ENCODE measurements around the gene RPN2. TPM values are rescaled to one million over a fixed set of nuclear protein-coding genes. Genes with fewer than 3 reads are reported as not detected.

RPN2 gene
- total and polyA plus RNA-seq, 2 donors from 2014 or later: 175 to 207 TPM

DNA sequence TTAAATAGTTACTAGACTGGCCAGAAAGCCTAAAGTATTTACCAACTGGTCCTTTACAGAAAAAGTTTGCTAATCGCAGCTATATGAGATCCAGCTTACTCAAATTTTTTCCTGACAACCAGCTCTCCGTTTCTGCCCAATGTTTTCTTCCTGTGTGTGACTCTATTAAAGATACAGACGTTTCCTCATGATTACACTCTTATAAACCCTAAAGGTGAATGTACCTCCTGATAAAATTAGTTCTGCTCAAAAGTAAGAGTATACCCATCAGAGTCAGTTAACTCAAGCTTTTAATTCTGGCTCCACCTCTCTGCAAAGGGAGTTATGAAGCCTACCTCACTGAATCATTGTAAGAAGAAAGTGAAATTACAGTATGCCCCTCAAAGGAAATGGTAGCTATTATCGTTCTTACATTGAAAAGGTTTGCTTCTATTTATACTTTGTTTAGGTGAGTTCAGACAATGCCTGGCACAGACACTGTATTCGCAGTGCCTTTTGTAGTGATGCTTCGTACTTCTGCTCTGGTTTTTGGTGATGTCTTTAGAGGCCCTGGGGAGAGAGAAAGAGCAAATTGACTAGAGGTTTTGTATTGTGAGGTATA lies 10.4 kb downstream of the RPN2 start:
- Histone ChIP-seq H3K9ac (ENCODE audit: low read length in 3 of 3) (no peak overlapping the region), H3K9me3 (ENCODE audit: control insufficient read depth in 2 of 3, insufficient read depth in 1 of 3, low read length in 3 of 3) (no peaks in the 10 kb centered on the region), H3K27ac (ENCODE audit: low read depth in 2 of 2, low read length in 2 of 2) (no peak overlapping the region), H3K27me3 (ENCODE audit: control insufficient read depth, insufficient read depth, low read length) (no peaks in the 10 kb centered on the region), H3K36me3 (ENCODE audit: control insufficient read depth in 2 of 3, insufficient read depth in 3 of 3, low read length in 3 of 3) (peaks cover 7 to 17% (median 8%) of the 10 kb centered on the region in 3 donors), H3K4me3 (ENCODE audit: low read length in 3 of 3) (no peak overlapping the region), H3K4me1 (ENCODE audit: control insufficient read depth in 2 of 3, insufficient read depth in 2 of 3, low read depth in 1 of 3, low read length in 3 of 3) (peaks cover 0 to 11% (median 10%) of the 10 kb centered on the region in 3 donors)
- FAIRE-seq (no peak), DNase-seq (no peak)
- intact Hi-C loops (cut with DNase I): no loop called here
- TF ChIP-seq, protein P1, sequence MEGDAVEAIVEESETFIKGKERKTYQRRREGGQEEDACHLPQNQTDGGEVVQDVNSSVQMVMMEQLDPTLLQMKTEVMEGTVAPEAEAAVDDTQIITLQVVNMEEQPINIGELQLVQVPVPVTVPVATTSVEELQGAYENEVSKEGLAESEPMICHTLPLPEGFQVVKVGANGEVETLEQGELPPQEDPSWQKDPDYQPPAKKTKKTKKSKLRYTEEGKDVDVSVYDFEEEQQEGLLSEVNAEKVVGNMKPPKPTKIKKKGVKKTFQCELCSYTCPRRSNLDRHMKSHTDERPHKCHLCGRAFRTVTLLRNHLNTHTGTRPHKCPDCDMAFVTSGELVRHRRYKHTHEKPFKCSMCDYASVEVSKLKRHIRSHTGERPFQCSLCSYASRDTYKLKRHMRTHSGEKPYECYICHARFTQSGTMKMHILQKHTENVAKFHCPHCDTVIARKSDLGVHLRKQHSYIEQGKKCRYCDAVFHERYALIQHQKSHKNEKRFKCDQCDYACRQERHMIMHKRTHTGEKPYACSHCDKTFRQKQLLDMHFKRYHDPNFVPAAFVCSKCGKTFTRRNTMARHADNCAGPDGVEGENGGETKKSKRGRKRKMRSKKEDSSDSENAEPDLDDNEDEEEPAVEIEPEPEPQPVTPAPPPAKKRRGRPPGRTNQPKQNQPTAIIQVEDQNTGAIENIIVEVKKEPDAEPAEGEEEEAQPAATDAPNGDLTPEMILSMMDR (IDR thresholded peaks at IDR 0.05; ENCODE audit: borderline replicate concordance, extremely low read depth, insufficient read depth): no peak

DNA sequence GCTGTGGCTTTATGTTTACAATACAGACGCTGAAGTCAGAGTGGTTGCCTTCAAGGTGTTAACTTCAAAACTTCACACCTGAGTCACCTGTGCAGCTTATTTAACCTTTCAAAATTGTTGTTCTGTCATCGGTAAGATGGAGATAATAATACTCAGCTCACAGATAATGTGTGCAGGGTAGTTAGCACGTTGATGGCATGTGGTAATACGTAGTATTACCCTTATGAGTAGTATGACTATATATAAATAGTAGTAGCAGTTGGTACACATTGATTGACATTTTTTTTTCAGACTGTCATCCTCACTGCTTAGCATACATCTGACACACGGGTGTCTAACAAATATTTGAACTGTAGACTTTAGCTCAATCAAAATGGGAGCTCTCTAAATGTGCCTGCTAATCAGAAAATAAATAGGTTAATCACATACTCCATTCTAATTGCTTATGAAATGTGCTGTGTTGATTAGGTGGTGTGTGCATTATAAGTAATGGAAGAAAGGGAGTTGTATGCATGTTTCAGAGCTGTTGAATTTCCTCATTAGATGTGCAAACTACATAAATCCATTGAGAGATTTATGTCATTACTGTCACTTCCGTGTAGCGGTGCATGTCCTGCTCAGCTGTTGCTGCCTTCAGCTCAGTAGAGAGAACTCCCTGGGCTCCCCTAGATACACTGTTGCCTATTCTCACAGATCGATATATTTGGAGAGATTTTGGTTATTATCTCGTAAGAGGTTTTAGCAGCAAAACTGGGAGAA lies 11.4 kb downstream of the RPN2 start:
- H3K4me1 ChIP-seq (ENCODE audit: control insufficient read depth in 2 of 3, insufficient read depth in 2 of 3, low read depth in 1 of 3, low read length in 3 of 3): peaks cover 0 to 11% (median 10%) of the 10 kb centered on the region in 3 donors
- H3K9me3 ChIP-seq (ENCODE audit: control insufficient read depth in 2 of 3, insufficient read depth in 1 of 3, low read length in 3 of 3): no peaks in the 10 kb centered on the region
- H3K9ac ChIP-seq (ENCODE audit: low read length in 3 of 3): no peak overlapping the region
- FAIRE-seq (no peak), DNase-seq (no peak)
- no peak overlapping the region for H3K27ac ChIP-seq (ENCODE audit: low read depth in 2 of 2, low read length in 2 of 2)
- no peak overlapping the region for H3K4me3 ChIP-seq (ENCODE audit: low read length in 3 of 3)
- peaks cover 7 to 12% (median 8%) of the 10 kb centered on the region in 3 donors for H3K36me3 ChIP-seq (ENCODE audit: control insufficient read depth in 2 of 3, insufficient read depth in 3 of 3, low read length in 3 of 3)
- no peaks in the 10 kb centered on the region for H3K27me3 ChIP-seq (ENCODE audit: control insufficient read depth, insufficient read depth, low read length)
- intact Hi-C loops (cut with DNase I): no loop called here
- TF ChIP-seq, protein P1 (IDR thresholded peaks at IDR 0.05; ENCODE audit: borderline replicate concordance, extremely low read depth, insufficient read depth): no peak

DNA sequence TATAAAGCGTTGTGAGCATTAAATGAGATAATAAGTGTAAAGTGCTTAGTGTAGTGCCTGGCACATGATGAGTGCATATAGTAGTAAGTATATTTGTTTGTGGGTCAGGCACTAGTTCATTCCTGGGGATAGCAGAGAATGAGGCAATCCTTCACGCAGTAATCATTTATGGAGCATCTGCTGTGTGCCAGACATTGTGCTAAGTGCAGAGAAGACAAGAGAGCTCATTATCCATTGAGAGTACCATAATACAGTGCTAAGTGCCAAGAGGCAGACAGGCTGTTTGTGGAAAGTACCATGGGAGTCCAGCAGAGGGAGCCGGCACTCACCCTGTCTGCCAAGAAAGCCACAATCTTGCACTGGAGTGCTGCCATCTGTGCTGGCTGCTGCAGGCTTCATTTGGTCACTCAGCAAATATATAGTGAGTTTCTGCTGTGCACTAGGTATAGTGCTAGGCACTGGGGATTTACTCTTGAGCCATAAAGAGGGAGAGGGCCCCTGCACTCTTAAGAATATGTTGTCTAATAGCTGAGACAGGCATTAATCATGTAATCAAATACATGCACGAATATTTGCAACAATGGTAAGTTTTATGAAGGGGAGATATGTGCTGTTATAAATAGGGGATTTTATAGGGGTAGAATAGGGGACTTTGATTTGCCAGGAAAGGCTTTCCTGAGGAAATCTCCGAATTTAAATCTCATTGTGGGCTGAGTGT lies 13.2 kb downstream of the RPN2 start:
- no peak overlapping the region for H3K27ac ChIP-seq (ENCODE audit: low read depth in 2 of 2, low read length in 2 of 2)
- intact Hi-C loops (cut with DNase I): no loop called here
- no peaks in the 10 kb centered on the region for H3K27me3 ChIP-seq (ENCODE audit: control insufficient read depth, insufficient read depth, low read length)
- no peaks in the 10 kb centered on the region for H3K9me3 ChIP-seq (ENCODE audit: control insufficient read depth in 2 of 3, insufficient read depth in 1 of 3, low read length in 3 of 3)
- H3K9ac ChIP-seq (ENCODE audit: low read length in 3 of 3): no peak overlapping the region
- peak; percentile 3 for FAIRE-seq
- H3K4me1 ChIP-seq (ENCODE audit: control insufficient read depth in 2 of 3, insufficient read depth in 2 of 3, low read depth in 1 of 3, low read length in 3 of 3): peaks cover 0 to 11% (median 10%) of the 10 kb centered on the region in 3 donors
- no peak overlapping the region for H3K4me3 ChIP-seq (ENCODE audit: low read length in 3 of 3)
- DNase-seq: peak; percentile 76 to 91 (median 83)
- H3K36me3 ChIP-seq (ENCODE audit: control insufficient read depth in 2 of 3, insufficient read depth in 3 of 3, low read length in 3 of 3): no peaks in the 10 kb centered on the region
- TF ChIP-seq, protein P1 (IDR thresholded peaks at IDR 0.05; ENCODE audit: borderline replicate concordance, extremely low read depth, insufficient read depth): peak; percentile 73

All from kidney (tissue), 14 donors.